KMS-11 (cell line): ENCODE results near the gene ASB12.

Source experiments
- H2AFZ ChIP-seq: fragments of 200-600 bp; sonication (generic); 2 replicates; pipeline ENCODE4 v1.6.1; 2016; ENCODE audit warnings: antibody characterized with exemption, mixed run types, low read depth
- H3K27ac ChIP-seq: fragments of 200-600 bp; sonication (generic); 2 replicates; pipeline ENCODE4 v1.6.1; 2016; ENCODE audit warnings: mild to moderate bottlenecking, mixed run types
- H3K27me3 ChIP-seq: fragments of 200-600 bp; sonication (generic); 2 replicates; pipeline ENCODE4 v1.6.1; 2017; ENCODE audit warnings: mild to moderate bottlenecking, low read depth, mixed run types, moderate library complexity; ENCODE audit not compliant: insufficient read depth
- H3K36me3 ChIP-seq: fragments of 200-600 bp; sonication (generic); 2 replicates; pipeline ENCODE4 v1.6.1; 2017; ENCODE audit warnings: mild to moderate bottlenecking, mixed run types; ENCODE audit not compliant: insufficient read depth
- H3K4me1 ChIP-seq: fragments of 200-600 bp; sonication (generic); 2 replicates; pipeline ENCODE4 v1.6.1; 2016; ENCODE audit warnings: mild to moderate bottlenecking, low read depth, mixed run types; ENCODE audit not compliant: poor library complexity, severe bottlenecking
- H3K4me2 ChIP-seq: fragments of 200-600 bp; sonication (generic); 2 replicates; pipeline ENCODE4 v1.7.0; 2016; ENCODE audit warnings: mild to moderate bottlenecking, mixed run types
- H3K4me3 ChIP-seq: fragments of 200-600 bp; sonication (generic); IDR thresholded peaks from 2 replicates; pipeline ENCODE4 v1.6.1; 2017; ENCODE audit warnings: low read depth, low read length, mixed read lengths; ENCODE audit not compliant: insufficient read depth
- H3K79me2 ChIP-seq: fragments of 200-600 bp; sonication (generic); 2 replicates; pipeline ENCODE4 v1.6.1; 2016; ENCODE audit warnings: low read depth, mixed run types; ENCODE audit not compliant: insufficient read depth
- H3K9ac ChIP-seq: fragments of 200-600 bp; sonication (generic); 2 replicates; pipeline ENCODE4 v1.6.1; 2016; ENCODE audit warnings: mild to moderate bottlenecking, mixed run types
- H4K20me1 ChIP-seq: fragments of 200-600 bp; sonication (generic); 2 replicates; pipeline ENCODE4 v1.6.1; 2016; ENCODE audit warnings: mild to moderate bottlenecking, mixed run types; ENCODE audit not compliant: insufficient read depth
- CTCF ChIP-seq: fragments of 200-600 bp; sonication (generic); conservative IDR thresholded peaks from 2 replicates; pipeline ENCODE4 v1.6.1; 2017; ENCODE audit warnings: low read depth, mild to moderate bottlenecking, antibody characterized with exemption, low read length, moderate library complexity, mixed read lengths

ASB12 gene

GRCh38 chrX:64195862-64196261, 34.5 kb downstream of the ASB12 start:
- no peaks in the 10 kb centered on the region for H4K20me1 ChIP-seq
- no peak overlapping the region for H3K4me2 ChIP-seq
- no peak overlapping the region for H3K27ac ChIP-seq
- no peaks in the 10 kb centered on the region for H3K79me2 ChIP-seq
- TF ChIP-seq CTCF: no peak
- H3K4me3 ChIP-seq: no peak overlapping the region
- H3K27me3 ChIP-seq: no peaks in the 10 kb centered on the region
- H3K4me1 ChIP-seq: peaks cover 18% of the 10 kb centered on the region
- no peaks in the 10 kb centered on the region; the same call in 1 of the 2 replicates for H3K36me3 ChIP-seq
- no peak overlapping the region for H3K9ac ChIP-seq
- no peak overlapping the region for H2AFZ ChIP-seq

GRCh38 chrX:64192673-64193072, 37.7 kb downstream of the ASB12 start:
- Histone ChIP-seq H3K4me1 (peaks cover 2% of the 10 kb centered on the region), H4K20me1 (no peaks in the 10 kb centered on the region), H3K27me3 (no peaks in the 10 kb centered on the region), H3K4me2 (no peak overlapping the region), H3K36me3 (no peaks in the 10 kb centered on the region; the same call in 1 of the 2 replicates), H3K27ac (no peak overlapping the region), H2AFZ (no peak overlapping the region), H3K4me3 (no peak overlapping the region), H3K9ac (no peak overlapping the region), H3K79me2 (no peaks in the 10 kb centered on the region)
- TF ChIP-seq CTCF: no peak

- no peak overlapping the region for H3K4me2 ChIP-seq
- H3K27ac ChIP-seq: no peak overlapping the region
- TF ChIP-seq CTCF: no peak
- H4K20me1 ChIP-seq: no peaks in the 10 kb centered on the region
- H3K4me1 ChIP-seq: no peaks in the 10 kb centered on the region
- no peak overlapping the region for H3K9ac ChIP-seq
- H3K4me3 ChIP-seq: no peak overlapping the region
- H3K79me2 ChIP-seq: no peaks in the 10 kb centered on the region
- H2AFZ ChIP-seq: no peak overlapping the region
- H3K27me3 ChIP-seq: no peaks in the 10 kb centered on the region
- no peaks in the 10 kb centered on the region; the same call in 1 of the 2 replicates for H3K36me3 ChIP-seq
These were observed 38.4 kb downstream of the ASB12 start for GRCh38 chrX:64192040-64192439.

- no peaks in the 10 kb centered on the region for H3K4me1 ChIP-seq
- H3K4me3 ChIP-seq: no peak overlapping the region
- TF ChIP-seq CTCF: no peak
- no peak overlapping the region for H3K4me2 ChIP-seq
- H3K36me3 ChIP-seq: no peaks in the 10 kb centered on the region; the same call in 1 of the 2 replicates
- H2AFZ ChIP-seq: no peak overlapping the region
- H3K79me2 ChIP-seq: no peaks in the 10 kb centered on the region
- no peak overlapping the region for H3K9ac ChIP-seq
- H4K20me1 ChIP-seq: no peaks in the 10 kb centered on the region
- no peaks in the 10 kb centered on the region for H3K27me3 ChIP-seq
- H3K27ac ChIP-seq: no peak overlapping the region
These were observed 39.0 kb downstream of the ASB12 start for GRCh38 chrX:64191281-64192010.
